SK-N-SH treated with all-trans-retinoic acid at 6 μM for 48 hours (cell line): ENCODE measurements around the gene GTF2IRD1.
"Not testable (repeated sequence)": the region's sequence is repeated elsewhere in the genome, so short reads cannot be mapped to it uniquely, and the experiment has no call there.

ENCODE experiments used
- ATAC-seq: fragments of 200-7000 bp; cut with Tn5 transposase; 3 replicates; pipeline ENCODE4 v1.9.1; 2020; ENCODE audit warnings: mild to moderate bottlenecking, moderate library complexity
- BACH2 ChIP-seq: fragments of 250-450 bp; sonication (Bioruptor Pico); IDR thresholded peaks from 2 replicates; pipeline ENCODE4 v1.9.0; 2021; ENCODE audit warnings: mild to moderate bottlenecking, borderline replicate concordance
- CREB5 ChIP-seq: fragments of 250-450 bp; sonication (Bioruptor Pico); IDR thresholded peaks from 2 replicates; pipeline ENCODE4 v1.5.1; 2020; ENCODE audit warnings: low read depth, mild to moderate bottlenecking, moderate library complexity
- CSDC2 ChIP-seq: fragments of 250-450 bp; sonication (Bioruptor Pico); IDR thresholded peaks from 2 replicates; pipeline ENCODE4 v1.5.0; 2020; ENCODE audit warnings: mild to moderate bottlenecking, moderate library complexity
- CSRNP3 ChIP-seq: fragments of 250-450 bp; sonication (Bioruptor Pico); IDR thresholded peaks from 2 replicates; pipeline ENCODE4 v1.5.1; 2021; ENCODE audit warnings: mild to moderate bottlenecking, moderate library complexity
- ESRRG ChIP-seq: fragments of 250-450 bp; sonication (Bioruptor Pico); IDR thresholded peaks from 2 replicates; pipeline ENCODE4 v1.6.1; 2021; ENCODE audit warnings: mild to moderate bottlenecking
- GLIS3 ChIP-seq: fragments of 250-450 bp; sonication (Bioruptor Pico); IDR thresholded peaks from 2 replicates; pipeline ENCODE4 v1.5.0; 2020; ENCODE audit warnings: mild to moderate bottlenecking, moderate library complexity
- ISL1 ChIP-seq: fragments of 250-450 bp; sonication (Bioruptor Pico); IDR thresholded peaks from 2 replicates; pipeline ENCODE4 v2.1.2; 2022; ENCODE audit warnings: mild to moderate bottlenecking, moderate library complexity
- OSR1 ChIP-seq: fragments of 250-450 bp; sonication (Bioruptor Pico); IDR thresholded peaks from 2 replicates; pipeline ENCODE4 v1.8.0; 2022; ENCODE audit warnings: moderate library complexity, mild to moderate bottlenecking, inconsistent platforms
- PATZ1 ChIP-seq: fragments of 250-450 bp; sonication (Bioruptor Pico); IDR thresholded peaks from 2 replicates; pipeline ENCODE4 v1.8.0; 2020; ENCODE audit warnings: mild to moderate bottlenecking, moderate library complexity, borderline replicate concordance
- POU6F1 ChIP-seq: fragments of 250-450 bp; sonication (Bioruptor Pico); IDR thresholded peaks from 2 replicates; pipeline ENCODE4 v1.8.0; 2021; ENCODE audit warnings: low read depth, mild to moderate bottlenecking, moderate library complexity, borderline replicate concordance
- PPARA ChIP-seq: fragments of 250-450 bp; sonication (Bioruptor Pico); IDR thresholded peaks from 2 replicates; pipeline ENCODE4 v1.5.0; 2020; ENCODE audit warnings: mild to moderate bottlenecking, borderline replicate concordance
- RARB ChIP-seq: fragments of 250-450 bp; sonication (Bioruptor Pico); IDR thresholded peaks from 2 replicates; pipeline ENCODE4 v1.8.0; 2021; ENCODE audit warnings: mild to moderate bottlenecking, moderate library complexity
- SNAI2 ChIP-seq: fragments of 250-450 bp; sonication (Bioruptor Pico); IDR thresholded peaks from 2 replicates; pipeline ENCODE4 v1.5.0; 2020; ENCODE audit warnings: mild to moderate bottlenecking, moderate library complexity
- TCF4 ChIP-seq: fragments of 250-450 bp; sonication (Bioruptor Pico); IDR thresholded peaks from 2 replicates; pipeline ENCODE4 v1.8.0; 2021; ENCODE audit warnings: mild to moderate bottlenecking, moderate library complexity, borderline replicate concordance
- TOX ChIP-seq: fragments of 250-450 bp; sonication (Bioruptor Pico); IDR thresholded peaks from 2 replicates; pipeline ENCODE4 v1.8.0; 2021; ENCODE audit warnings: mild to moderate bottlenecking, moderate library complexity, borderline replicate concordance
- TSHZ2 ChIP-seq: fragments of 250-450 bp; sonication (Bioruptor Pico); IDR thresholded peaks from 2 replicates; pipeline ENCODE4 v1.5.0; 2020; ENCODE audit warnings: mild to moderate bottlenecking, moderate library complexity
- ZFP30 ChIP-seq: fragments of 450-650 bp; formaldehyde crosslinking; IDR thresholded peaks from 2 replicates; pipeline ENCODE4 v1.5.0; 2022; ENCODE audit warnings: mild to moderate bottlenecking, moderate library complexity
- ZNF565 ChIP-seq: fragments of 450-650 bp; formaldehyde crosslinking; conservative IDR thresholded peaks from 2 replicates; pipeline ENCODE4 v1.5.0; 2020; ENCODE audit warnings: low read depth, mild to moderate bottlenecking, moderate library complexity
- ZNF70 ChIP-seq: fragments of 450-650 bp; formaldehyde crosslinking; IDR thresholded peaks from 2 replicates; pipeline ENCODE4 v1.5.0; 2020; ENCODE audit warnings: mild to moderate bottlenecking, moderate library complexity
- ZNF8 ChIP-seq: fragments of 450-650 bp; formaldehyde crosslinking; IDR thresholded peaks from 2 replicates; pipeline ENCODE4 v1.5.0; 2020; ENCODE audit warnings: mild to moderate bottlenecking, moderate library complexity

Gene GTF2IRD1

GRCh38 chr7:74506325-74506724 lies 52.6 kb downstream of the GTF2IRD1 start:
- TF ChIP-seq ZNF565 (CRISPR knock-in tag) = no peak
- no peak for TF ChIP-seq CSRNP3 (CRISPR knock-in tag)
- TF ChIP-seq ISL1 = no peak
- TF ChIP-seq ZFP30 = no peak
- no peak for TF ChIP-seq PATZ1 (CRISPR knock-in tag)
- no peak for TF ChIP-seq TCF4
- no peak for TF ChIP-seq GLIS3 (CRISPR knock-in tag)
- TF ChIP-seq, all 23 proteins: peak for 0
- ATAC-seq = peak; percentile 6; the same call in 1 of the 3 replicates

GRCh38 chr7:74507538-74508319 lies 54.0 kb downstream of the GTF2IRD1 start:
- no peak for TF ChIP-seq OSR1 (CRISPR knock-in tag)
- no peak for TF ChIP-seq ISL1
- TF ChIP-seq ESRRG = no peak
- no peak for TF ChIP-seq TSHZ2 (CRISPR knock-in tag)
- no peak for TF ChIP-seq ZFP30
- no peak for TF ChIP-seq CREB5
- no peak for TF ChIP-seq SNAI2 (CRISPR knock-in tag)
- TF ChIP-seq ZNF70 (CRISPR knock-in tag) = no peak
- no peak for TF ChIP-seq ZNF565 (CRISPR knock-in tag)
- no peak for TF ChIP-seq ZNF8
- TF ChIP-seq TOX (CRISPR knock-in tag) = no peak
- TF ChIP-seq PPARA (CRISPR knock-in tag) = no peak
- TF ChIP-seq CSDC2 (CRISPR knock-in tag) = no peak
- no peak for TF ChIP-seq CSRNP3 (CRISPR knock-in tag)
- TF ChIP-seq TCF4 = no peak
- TF ChIP-seq POU6F1 (CRISPR knock-in tag) = no peak
- no peak for TF ChIP-seq BACH2
- no peak for TF ChIP-seq RARB
- no peak for TF ChIP-seq PATZ1 (CRISPR knock-in tag)
- no peak for ATAC-seq

- ATAC-seq = not testable (repeated sequence)
Observed at GRCh38 chr7:74509453-74509852, 55.7 kb downstream of the GTF2IRD1 start.
